KOPT-K1 (cell line): ENCODE data around the gene PUM2.
"Not testable (repeated sequence)": the region's sequence is repeated elsewhere in the genome, so short reads cannot be mapped to it uniquely, and the experiment has no call there.

ENCODE experiments used
- H3K27ac ChIP-seq: fragments of 200-600 bp; sonication (generic); 2 replicates; pipeline ENCODE4 v1.5.1; 2016; ENCODE audit warnings: antibody characterized with exemption, mild to moderate bottlenecking, low read depth, low read length; ENCODE audit not compliant: poor library complexity, severe bottlenecking
- H3K36me3 ChIP-seq: fragments of 200-600 bp; sonication (generic); 2 replicates; pipeline ENCODE4 v1.5.1; 2017; ENCODE audit warnings: antibody characterized with exemption, mild to moderate bottlenecking, low read length, moderate library complexity; ENCODE audit not compliant: insufficient read depth
- H3K9me3 ChIP-seq: fragments of 200-600 bp; sonication (generic); 2 replicates; pipeline ENCODE4 v1.5.1; 2017; ENCODE audit warnings: antibody characterized with exemption, low read length, mild to moderate bottlenecking; ENCODE audit not compliant: insufficient read depth, poor library complexity, severe bottlenecking

PUM2 gene

GRCh38 chr2:20300656-20301055 lies 50.0 kb downstream of the PUM2 start:
- H3K9me3 ChIP-seq: no peaks in the 10 kb centered on the region
- H3K36me3 ChIP-seq: peaks cover 98% of the 10 kb centered on the region
- no peak overlapping the region for H3K27ac ChIP-seq

GRCh38 chr2:20299113-20299512 lies 51.5 kb downstream of the PUM2 start:
- Histone ChIP-seq H3K9me3 (no peaks in the 10 kb centered on the region), H3K36me3 (peaks cover 97% of the 10 kb centered on the region), H3K27ac (no peak overlapping the region)

GRCh38 chr2:20294231-20294630 lies 56.4 kb downstream of the PUM2 start:
- H3K9me3 ChIP-seq: no peaks in the 10 kb centered on the region
- H3K27ac ChIP-seq: no peak overlapping the region
- peaks cover 99% of the 10 kb centered on the region for H3K36me3 ChIP-seq

- Histone ChIP-seq H3K9me3 (no peaks in the 10 kb centered on the region), H3K36me3 (peaks cover 99% of the 10 kb centered on the region), H3K27ac (no peak overlapping the region)
Observed at GRCh38 chr2:20292984-20293383, 57.7 kb downstream of the PUM2 start.

- peaks cover 99% of the 10 kb centered on the region for H3K36me3 ChIP-seq
- H3K27ac ChIP-seq: no peak overlapping the region
- H3K9me3 ChIP-seq: no peaks in the 10 kb centered on the region
Observed at GRCh38 chr2:20291846-20292408, 58.7 kb downstream of the PUM2 start.

- Histone ChIP-seq H3K9me3 (no peaks in the 10 kb centered on the region), H3K36me3 (peaks cover 99% of the 10 kb centered on the region), H3K27ac (no peak overlapping the region)
Observed at GRCh38 chr2:20291106-20291564, 59.5 kb downstream of the PUM2 start.

- H3K9me3 ChIP-seq: no peaks in the 10 kb centered on the region
- peaks cover 100% of the 10 kb centered on the region for H3K36me3 ChIP-seq
- H3K27ac ChIP-seq: no peak overlapping the region
Observed at GRCh38 chr2:20288642-20289340, 61.9 kb downstream of the PUM2 start.

- H3K9me3 ChIP-seq: no peaks in the 10 kb centered on the region
- H3K27ac ChIP-seq: no peak overlapping the region
- H3K36me3 ChIP-seq: peaks cover 100% of the 10 kb centered on the region
Observed at GRCh38 chr2:20282916-20283592, 67.6 kb downstream of the PUM2 start.

- peaks cover 100% of the 10 kb centered on the region for H3K36me3 ChIP-seq
- no peak overlapping the region for H3K27ac ChIP-seq
- no peaks in the 10 kb centered on the region for H3K9me3 ChIP-seq
Observed at GRCh38 chr2:20281876-20282275, 68.8 kb downstream of the PUM2 start.

- Histone ChIP-seq H3K9me3 (no peaks in the 10 kb centered on the region), H3K36me3 (peaks cover 91% of the 10 kb centered on the region), H3K27ac (no peak overlapping the region)
Observed at GRCh38 chr2:20273042-20273441, 77.6 kb downstream of the PUM2 start.

- H3K27ac ChIP-seq, H3K9me3 ChIP-seq: not testable (repeated sequence)
- H3K36me3 ChIP-seq: peaks cover 90% of the 10 kb centered on the region
Observed at GRCh38 chr2:20268317-20268716, 82.3 kb downstream of the PUM2 start.

GRCh38 chr2:20267529-20267928 lies 83.1 kb downstream of the PUM2 start:
- no peaks in the 10 kb centered on the region for H3K9me3 ChIP-seq
- no peak overlapping the region for H3K27ac ChIP-seq
- H3K36me3 ChIP-seq: peaks cover 91% of the 10 kb centered on the region

- Histone ChIP-seq H3K27ac (no peak overlapping the region), H3K36me3 (peaks cover 92% of the 10 kb centered on the region), H3K9me3 (no peaks in the 10 kb centered on the region)
Observed at GRCh38 chr2:20264629-20265028, 86.0 kb downstream of the PUM2 start.

- H3K27ac ChIP-seq: no peak overlapping the region
- peaks cover 97% of the 10 kb centered on the region for H3K36me3 ChIP-seq
- no peaks in the 10 kb centered on the region for H3K9me3 ChIP-seq
Observed at GRCh38 chr2:20257411-20257810, 93.2 kb downstream of the PUM2 start.

GRCh38 chr2:20254731-20255130 lies 95.9 kb downstream of the PUM2 start:
- Histone ChIP-seq H3K9me3 (no peaks in the 10 kb centered on the region), H3K27ac (no peak overlapping the region), H3K36me3 (peaks cover 97% of the 10 kb centered on the region)
